Type B pancreatic cell (in vitro differentiated cells): ENCODE results near the gene MDFIC. TPM values are rescaled to one million over a fixed set of nuclear protein-coding genes. Genes with fewer than 3 reads are reported as not detected.

Source experiments
- DNase-seq: peaks from one replicate; pipeline ENCODE4 v3.0.0; 2021; ENCODE audit warnings: mixed read lengths; ENCODE audit not compliant: unreplicated experiment; ENCODE audit errors: extremely low spot score
- H3K27ac Mint-ChIP-seq: 2 replicates; pipeline ENCODE4 v1.8.0; 2021; ENCODE audit warnings: mild to moderate bottlenecking, mixed read lengths
- H3K27me3 Mint-ChIP-seq: 2 replicates; pipeline ENCODE4 v1.8.0; 2021; ENCODE audit warnings: mixed read lengths
- H3K36me3 Mint-ChIP-seq: 2 replicates; pipeline ENCODE4 v1.8.0; 2021; ENCODE audit warnings: mixed read lengths
- H3K4me1 Mint-ChIP-seq: one replicate; pipeline ENCODE4 v1.8.0; 2021; ENCODE audit warnings: mixed read lengths; ENCODE audit not compliant: unreplicated experiment
- H3K4me3 Mint-ChIP-seq: 2 replicates; pipeline ENCODE4 v1.8.0; 2021; ENCODE audit warnings: mild to moderate bottlenecking, mixed read lengths
- H3K9me3 Mint-ChIP-seq: 2 replicates; pipeline ENCODE4 v1.8.0; 2021; ENCODE audit warnings: mixed read lengths
- total RNA-seq: library from RNA; stranded (reverse); gene quantifications from 2 replicates; pipeline ENCODE4 v1.2.1, GENCODE V29; 2021; ENCODE audit warnings: low replicate concordance
- TF ChIP-seq, protein P1 (sequence below): fragments of 200-600 bp; sonication (generic); conservative IDR thresholded peaks from 2 replicates; pipeline ENCODE4 v1.5.0; 2021; ENCODE audit warnings: antibody characterized with exemption, mild to moderate bottlenecking

The MDFIC gene
- total RNA-seq, 1 donor from 2014 or later = 20.2 TPM

DNA sequence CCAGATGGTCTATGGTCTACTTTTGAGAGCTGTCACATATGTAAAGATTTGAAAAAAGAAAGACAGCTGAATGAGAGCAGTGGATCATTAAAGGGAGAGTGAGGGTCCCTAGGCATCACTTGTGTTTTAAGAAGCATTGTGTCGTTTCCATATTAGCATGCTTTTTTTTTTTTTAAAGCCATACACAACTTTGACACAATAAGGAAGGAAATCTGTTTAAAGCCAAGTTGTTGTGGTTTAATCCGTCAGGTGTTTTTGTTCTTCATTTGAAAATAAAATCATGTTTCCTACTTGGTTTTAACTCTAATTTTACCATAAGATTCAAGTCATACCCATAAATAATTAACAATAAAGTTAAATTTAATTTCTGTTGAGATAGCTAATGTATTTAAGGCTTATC, 53.5 kb downstream of the MDFIC start:
- Mint-ChIP-seq H3K4me3 (no peak overlapping the region), H3K4me1 (no peaks in the 10 kb centered on the region), H3K27me3 (no peaks in the 10 kb centered on the region), H3K36me3 (peaks cover 4% of the 10 kb centered on the region), H3K9me3 (no peaks in the 10 kb centered on the region), H3K27ac (no peak overlapping the region)
- TF ChIP-seq, protein P1, sequence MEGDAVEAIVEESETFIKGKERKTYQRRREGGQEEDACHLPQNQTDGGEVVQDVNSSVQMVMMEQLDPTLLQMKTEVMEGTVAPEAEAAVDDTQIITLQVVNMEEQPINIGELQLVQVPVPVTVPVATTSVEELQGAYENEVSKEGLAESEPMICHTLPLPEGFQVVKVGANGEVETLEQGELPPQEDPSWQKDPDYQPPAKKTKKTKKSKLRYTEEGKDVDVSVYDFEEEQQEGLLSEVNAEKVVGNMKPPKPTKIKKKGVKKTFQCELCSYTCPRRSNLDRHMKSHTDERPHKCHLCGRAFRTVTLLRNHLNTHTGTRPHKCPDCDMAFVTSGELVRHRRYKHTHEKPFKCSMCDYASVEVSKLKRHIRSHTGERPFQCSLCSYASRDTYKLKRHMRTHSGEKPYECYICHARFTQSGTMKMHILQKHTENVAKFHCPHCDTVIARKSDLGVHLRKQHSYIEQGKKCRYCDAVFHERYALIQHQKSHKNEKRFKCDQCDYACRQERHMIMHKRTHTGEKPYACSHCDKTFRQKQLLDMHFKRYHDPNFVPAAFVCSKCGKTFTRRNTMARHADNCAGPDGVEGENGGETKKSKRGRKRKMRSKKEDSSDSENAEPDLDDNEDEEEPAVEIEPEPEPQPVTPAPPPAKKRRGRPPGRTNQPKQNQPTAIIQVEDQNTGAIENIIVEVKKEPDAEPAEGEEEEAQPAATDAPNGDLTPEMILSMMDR = no peak
- DNase-seq = no peak

DNA sequence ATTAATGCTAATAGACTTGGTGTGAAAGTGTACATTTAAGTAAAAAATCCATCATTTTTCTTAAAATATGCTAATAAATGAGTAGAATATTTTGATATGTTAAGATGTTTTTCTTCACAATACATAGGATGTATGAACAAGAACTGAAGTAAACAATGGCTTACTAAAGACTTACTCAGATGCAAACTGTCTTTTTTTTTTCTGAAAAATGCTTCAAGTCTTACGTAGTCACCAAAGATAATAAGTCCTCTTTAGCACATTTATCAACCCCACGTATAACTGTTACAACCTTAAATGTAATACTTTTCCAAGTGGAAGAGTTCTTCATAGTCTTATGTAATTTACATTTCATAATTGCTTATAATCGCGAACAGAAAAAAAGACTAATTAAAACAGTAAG, 54.8 kb downstream of the MDFIC start:
- no peaks in the 10 kb centered on the region for H3K4me1 Mint-ChIP-seq
- no peaks in the 10 kb centered on the region for H3K9me3 Mint-ChIP-seq
- H3K27ac Mint-ChIP-seq = no peak overlapping the region
- no peaks in the 10 kb centered on the region for H3K27me3 Mint-ChIP-seq
- DNase-seq = no peak
- peaks cover 8% of the 10 kb centered on the region for H3K36me3 Mint-ChIP-seq
- H3K4me3 Mint-ChIP-seq = no peak overlapping the region
- TF ChIP-seq, protein P1 = no peak

- Mint-ChIP-seq H3K4me3 (no peak overlapping the region), H3K9me3 (no peaks in the 10 kb centered on the region), H3K27me3 (no peaks in the 10 kb centered on the region), H3K4me1 (no peaks in the 10 kb centered on the region), H3K36me3 (peaks cover 12% of the 10 kb centered on the region), H3K27ac (no peak overlapping the region)
- DNase-seq = no peak
- TF ChIP-seq, protein P1 = no peak
These were observed 55.4 kb downstream of the MDFIC start for GRCh38 chr7:114977277-114977676.

DNA sequence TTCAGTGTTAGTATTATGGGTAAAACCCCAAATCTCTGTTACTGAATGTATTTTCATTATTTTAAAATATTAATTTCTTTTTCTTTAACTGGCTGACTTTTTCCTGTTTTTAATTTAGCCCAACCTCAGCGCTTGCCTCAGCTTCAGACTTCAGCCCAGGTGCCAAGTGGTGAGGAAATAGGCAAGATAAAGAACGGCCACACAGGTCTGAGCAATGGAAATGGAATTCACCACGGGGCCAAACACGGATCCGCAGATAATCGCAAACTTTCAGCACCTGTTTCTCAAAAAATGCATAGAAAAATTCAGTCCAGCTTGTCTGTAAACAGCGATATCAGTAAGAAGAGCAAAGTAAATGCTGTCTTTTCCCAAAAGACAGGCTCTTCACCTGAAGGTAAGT, 57.5 kb downstream of the MDFIC start:
- H3K27me3 Mint-ChIP-seq = no peaks in the 10 kb centered on the region
- peaks cover 15% of the 10 kb centered on the region for H3K36me3 Mint-ChIP-seq
- H3K9me3 Mint-ChIP-seq = no peaks in the 10 kb centered on the region
- H3K4me1 Mint-ChIP-seq = no peaks in the 10 kb centered on the region
- TF ChIP-seq, protein P1 = no peak
- H3K4me3 Mint-ChIP-seq = no peak overlapping the region
- DNase-seq = no peak
- H3K27ac Mint-ChIP-seq = no peak overlapping the region

DNA sequence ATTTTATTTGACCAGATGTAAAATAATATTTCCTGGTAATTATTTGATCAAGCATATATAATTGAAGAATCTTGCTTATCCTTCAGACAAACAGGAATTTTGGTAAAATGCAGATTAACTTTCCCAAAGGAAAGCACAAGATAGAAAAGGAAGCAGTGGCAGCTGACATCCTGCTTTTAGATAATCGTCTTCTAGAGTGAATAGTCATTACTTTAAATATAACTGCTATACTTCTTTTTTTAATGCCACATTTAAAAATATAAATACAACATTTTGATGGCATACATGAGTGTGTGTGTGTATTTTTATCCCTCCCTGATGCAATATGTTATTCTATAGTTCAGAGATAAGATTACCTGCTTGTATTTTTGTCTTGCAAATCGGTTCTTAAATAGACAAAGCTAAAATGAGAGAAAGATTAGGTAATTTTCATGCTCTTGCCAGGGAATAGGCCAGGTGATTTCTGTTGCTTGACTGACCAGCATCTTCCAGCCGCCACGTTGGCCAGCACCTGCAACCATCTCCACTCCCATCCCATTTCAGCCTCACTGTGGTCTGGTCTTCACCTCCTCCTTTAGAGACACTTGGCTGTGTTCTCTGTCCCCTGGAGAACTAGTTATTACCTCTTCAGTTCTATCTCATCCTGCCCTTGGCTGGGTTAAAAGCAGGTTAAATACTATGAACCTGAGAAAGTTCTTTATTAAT, 58.1 kb downstream of the MDFIC start:
- Mint-ChIP-seq H3K36me3 (peaks cover 16% of the 10 kb centered on the region), H3K9me3 (no peaks in the 10 kb centered on the region)
- TF ChIP-seq, protein P1 = no peak

More for the DNA sequence above, 58.1 kb downstream of the MDFIC start:
- Mint-ChIP-seq H3K4me1 (no peaks in the 10 kb centered on the region), H3K27me3 (no peaks in the 10 kb centered on the region), H3K27ac (no peak overlapping the region), H3K4me3 (no peak overlapping the region)
- DNase-seq = no peak
